OCI-LY7 (cell line): Measurements from ENCODE around the gene TNFAIP3. TPM values are rescaled to one million over a fixed set of nuclear protein-coding genes. Genes with fewer than 3 reads are reported as not detected.

Source experiments
- BruUV-seq: library from RNA; stranded (reverse); fragments of 400-500 nt; replicated peaks from 2 replicates; lab custom pipeline; 2021; lab: Mats Ljungman, UMichigan
- CTCF ChIA-PET: fragments of 300-600 bp; sonication (Branson Sonifier 250); formaldehyde crosslinking; loops from one replicate; lab custom pipeline; 2022; ENCODE audit warnings: antibody characterized with exemption; ENCODE audit not compliant: unreplicated experiment; lab: Charles Lee
- POLR2A ChIA-PET: fragments of 300-600 bp; sonication (Branson Sonifier 250); formaldehyde crosslinking; loops from one replicate; lab custom pipeline; 2022; ENCODE audit warnings: antibody characterized with exemption; lab: Charles Lee
- DNase-seq: peaks from one replicate; pipeline ENCODE4 v3.0.0-alpha.2; 2015; ENCODE audit warnings: low spot score
- H2AFZ ChIP-seq: fragments of 200-600 bp; sonication (generic), shearing (Covaris generic); 2 replicates; pipeline ENCODE4 v1.6.1; 2014; ENCODE audit warnings: mild to moderate bottlenecking, antibody characterized with exemption, low read length, moderate library complexity
- H3K27ac ChIP-seq: fragments of 200-600 bp; sonication (generic); 2 replicates; pipeline ENCODE4 v1.5.1; 2014; ENCODE audit warnings: mixed run types, low read depth, mild to moderate bottlenecking, moderate library complexity, low read length, inconsistent platforms; ENCODE audit not compliant: poor library complexity, severe bottlenecking
- H3K36me3 ChIP-seq: fragments of 200-600 bp; sonication (generic); 2 replicates; pipeline ENCODE4 v1.6.1; 2014; ENCODE audit warnings: mild to moderate bottlenecking, antibody characterized with exemption, low read length, moderate library complexity, mixed read lengths; ENCODE audit not compliant: insufficient read depth
- H3K4me1 ChIP-seq: fragments of 200-600 bp; sonication (generic); 2 replicates; pipeline ENCODE4 v1.5.1; 2014; ENCODE audit warnings: mild to moderate bottlenecking, low read length; ENCODE audit not compliant: insufficient read depth, poor library complexity, severe bottlenecking
- H3K4me2 ChIP-seq: fragments of 200-600 bp; sonication (generic); 2 replicates; pipeline ENCODE4 v1.6.1; 2014; ENCODE audit warnings: mild to moderate bottlenecking, low read length
- H3K4me3 ChIP-seq: fragments of 200-600 bp; sonication (generic); 2 replicates; pipeline ENCODE4 v1.5.1; 2014; ENCODE audit warnings: mild to moderate bottlenecking, low read depth, low read length; ENCODE audit not compliant: poor library complexity, severe bottlenecking
- H3K79me2 ChIP-seq: fragments of 200-600 bp; sonication (generic); 2 replicates; pipeline ENCODE4 v1.6.1; 2016; ENCODE audit warnings: low read depth, mild to moderate bottlenecking, low read length, moderate library complexity, mixed read lengths; ENCODE audit not compliant: insufficient read depth
- H3K9me2 ChIP-seq: fragments of 200-600 bp; sonication (generic); 2 replicates; pipeline ENCODE4 v1.6.1; 2016; ENCODE audit warnings: mild to moderate bottlenecking, low read length, mixed read lengths; ENCODE audit not compliant: insufficient read depth
- H3K9me3 ChIP-seq: fragments of 200-600 bp; sonication (generic); 2 replicates; pipeline ENCODE4 v1.6.1; 2014; ENCODE audit warnings: mild to moderate bottlenecking, mixed run types, low read length, mixed read lengths
- H4K20me1 ChIP-seq: fragments of 200-600 bp; sonication (generic); 2 replicates; pipeline ENCODE4 v1.6.1; 2014; ENCODE audit warnings: mild to moderate bottlenecking, antibody characterized with exemption, low read length, moderate library complexity, mixed read lengths; ENCODE audit not compliant: insufficient read depth
- CTCF ChIP-seq: fragments of 200-600 bp; sonication (generic); conservative IDR thresholded peaks from 2 replicates; pipeline ENCODE4 v1.5.1; 2014; ENCODE audit warnings: mild to moderate bottlenecking, antibody characterized with exemption, low read length, moderate library complexity, mixed read lengths
- EZH2phosphoT487 ChIP-seq: fragments of 200-600 bp; sonication (generic); IDR thresholded peaks from 2 replicates; pipeline ENCODE4 v1.6.1; 2018; ENCODE audit warnings: low read depth, borderline replicate concordance, mild to moderate bottlenecking, mixed run types, antibody characterized with exemption, low read length, moderate library complexity, mixed read lengths
- intact Hi-C: fragments of 100-400 bp; cut with micrococcal nuclease; formaldehyde crosslinking; loops from one replicate; pipeline ENCODE4 v1.10.0; 2022; ENCODE audit not compliant: unreplicated experiment
- total RNA-seq, 2 experiments: library from RNA; depleted of rRNA in 1 of 2; stranded (reverse); fragments of >200 nt in 1 of 2; shearing (Covaris generic) in 1 of 2; gene quantifications; 2 replicates each; pipeline ENCODE4 v1.2.3, GENCODE V29; 2014 to 2022

TNFAIP3 gene
- total RNA-seq, 2 experiments from 2014 or later: 8.8 to 28.3 TPM

- Histone ChIP-seq H3K4me2 (no peak overlapping the region), H3K9me2 (no peaks in the 10 kb centered on the region), H3K4me3 (no peak overlapping the region), H3K36me3 (no peaks in the 10 kb centered on the region), H4K20me1 (no peaks in the 10 kb centered on the region), H2AFZ (no peak overlapping the region; the same call in 1 of the 2 replicates), H3K4me1 (peaks cover 38% of the 10 kb centered on the region), H3K9me3 (no peaks in the 10 kb centered on the region), H3K79me2 (no peaks in the 10 kb centered on the region), H3K27ac (no peak overlapping the region)
- no peak for DNase-seq
- TF ChIP-seq EZH2phosphoT487 (no peak), CTCF (no peak)
- ChIA-PET CTCF (no interaction called here), POLR2A (interaction anchor here (0.6 kb wide), 1 partner anchor 20 kb away, joined by 4 read pairs; no protein-coding TSS in a partner anchor)
- no TSS peak for BruUV-seq
- intact Hi-C loops: no loop called here
Observed at GRCh38 chr6:137849981-137850714, 16.9 kb upstream of the TNFAIP3 start.

GRCh38 chr6:137850816-137851602, 16.1 kb upstream of the TNFAIP3 start:
- Histone ChIP-seq H3K9me3 (no peaks in the 10 kb centered on the region), H3K27ac (no peak overlapping the region), H3K36me3 (no peaks in the 10 kb centered on the region; the same call in 1 of the 2 replicates), H3K4me1 (peaks cover 38% of the 10 kb centered on the region), H3K9me2 (no peaks in the 10 kb centered on the region), H3K79me2 (no peaks in the 10 kb centered on the region), H4K20me1 (no peaks in the 10 kb centered on the region), H3K4me2 (no peak overlapping the region), H3K4me3 (no peak overlapping the region), H2AFZ (no peak overlapping the region)
- TF ChIP-seq CTCF: no peak
- no peak for TF ChIP-seq EZH2phosphoT487
- no TSS peak for BruUV-seq
- POLR2A ChIA-PET: interaction anchor here (0.5 to 1.3 kb wide), 3 partner anchors 9 to 144 kb away, joined by 3 to 4 read pairs (median 3); no protein-coding TSS in a partner anchor
- DNase-seq: no peak
- intact Hi-C loops: no loop called here
- CTCF ChIA-PET: no interaction called here
